RPMI8226 (cell line): ENCODE results near the gene LPIN3.
A peak's percentile ranks its signal among the peaks of the same experiment; 100 is the strongest.
"Not testable (repeated sequence)": the region's sequence is repeated elsewhere in the genome, so short reads cannot be mapped to it uniquely, and the experiment has no call there.

ENCODE experiments used
- DNase-seq: peaks from one replicate; pipeline ENCODE4 v3.0.0-alpha.2; 2015

Gene LPIN3

GRCh38 chr20:41340327-41341055, at the start of gene LPIN3:
TSS of gene LPIN3 (plus strand) at chr20:41340821. CDS start at chr20:41345804, 4,983 bp downstream.
- peak; percentile 76 for DNase-seq

DNA sequence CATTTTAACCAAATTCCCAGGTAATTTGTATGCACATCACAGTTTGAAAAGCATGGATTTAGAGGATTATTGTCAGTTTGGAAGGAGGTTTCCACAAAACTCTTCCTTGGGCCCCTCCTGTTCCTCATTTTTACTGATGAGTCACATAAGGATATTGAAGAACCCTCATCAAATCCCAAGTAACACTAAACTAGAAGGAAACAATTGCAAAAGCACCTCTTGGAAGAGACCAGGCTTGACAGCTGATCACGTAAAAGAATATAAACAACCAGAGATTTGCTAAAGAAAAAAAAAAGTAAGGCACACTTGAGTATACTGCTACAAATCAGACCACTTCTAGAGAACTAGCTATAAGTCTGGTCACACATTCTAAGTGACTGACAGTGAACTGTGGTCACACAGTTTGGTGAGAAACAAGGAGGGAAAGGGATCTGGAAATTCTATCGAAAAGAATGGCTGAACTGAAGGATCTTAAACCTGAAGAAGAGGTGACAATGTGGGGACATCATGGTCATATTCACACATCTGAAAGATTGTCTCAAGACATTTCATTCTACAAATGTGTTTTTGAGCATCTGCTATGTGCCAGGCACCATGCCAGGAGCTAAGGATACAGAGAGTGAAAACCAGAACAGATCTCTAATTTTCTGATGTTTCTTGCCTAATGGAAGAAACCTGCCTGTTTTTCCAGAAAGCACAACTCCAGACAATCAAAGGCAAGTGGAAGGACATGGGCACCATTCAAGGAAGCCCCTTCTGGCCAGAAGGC, 47.2 kb upstream of the LPIN3 start:
- no peak for DNase-seq

GRCh38 chr20:41299899-41300298, 40.7 kb upstream of the LPIN3 start:
- DNase-seq, result no peak

- no peak for DNase-seq
These were observed 40.2 kb upstream of the LPIN3 start for GRCh38 chr20:41300383-41300782.

DNA sequence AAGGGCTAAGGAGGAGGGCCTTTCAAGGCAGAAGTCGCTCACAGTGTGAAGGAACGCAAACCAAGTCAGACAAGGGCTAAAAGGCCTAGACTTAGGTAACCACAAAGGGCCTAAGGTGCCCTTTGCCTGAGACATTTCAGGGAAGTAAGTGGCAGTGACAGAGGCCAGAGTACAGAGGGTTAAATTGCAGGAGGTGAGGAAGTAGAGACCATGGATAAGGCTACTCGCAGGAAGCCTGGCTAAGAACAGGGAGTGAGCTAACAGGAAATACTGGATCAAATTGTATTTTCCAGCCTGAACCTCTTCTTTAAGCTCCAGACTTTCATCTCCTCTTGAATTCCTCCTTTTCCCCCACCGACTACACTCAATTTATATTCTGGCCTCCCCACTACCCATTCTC, 39.7 kb upstream of the LPIN3 start:
- no peak for DNase-seq

GRCh38 chr20:41304002-41304401, 36.6 kb upstream of the LPIN3 start:
- no peak for DNase-seq

- DNase-seq, result no peak
These were observed 36.1 kb upstream of the LPIN3 start for GRCh38 chr20:41304424-41305079.

DNA sequence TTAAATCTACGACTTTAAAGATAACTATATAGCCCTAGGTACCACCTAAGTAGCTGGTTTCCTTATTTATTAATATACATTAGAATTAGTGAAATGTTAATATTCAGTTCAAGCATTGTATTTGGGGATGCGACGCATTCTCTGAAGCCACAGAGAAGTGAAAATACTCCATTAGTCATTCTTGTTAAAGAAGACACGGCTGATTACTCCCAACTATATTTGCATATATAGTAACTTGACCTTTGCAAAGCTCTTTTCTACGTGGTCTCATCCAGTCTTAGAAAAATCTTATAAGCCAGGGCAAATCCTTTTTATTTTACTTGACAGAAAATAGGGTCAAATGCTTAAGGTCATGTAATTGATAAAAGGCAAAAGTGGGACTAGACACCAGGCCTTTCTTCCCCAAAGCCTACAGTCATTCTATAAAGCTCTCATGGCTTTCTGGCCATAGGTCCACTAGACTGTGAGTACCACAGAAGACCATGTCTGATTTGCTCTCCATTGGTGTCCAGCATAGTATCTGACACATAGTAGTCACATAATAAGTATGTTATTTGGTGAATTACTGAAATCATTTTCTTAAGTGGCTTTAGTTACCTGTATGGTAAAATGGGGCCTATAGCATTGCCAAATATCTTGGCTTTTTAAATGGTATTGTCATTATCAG, 34.4 kb upstream of the LPIN3 start:
- no peak for DNase-seq

GRCh38 chr20:41307021-41307420, 33.6 kb upstream of the LPIN3 start:
- no peak for DNase-seq

GRCh38 chr20:41308290-41308711, 32.3 kb upstream of the LPIN3 start:
- DNase-seq, result no peak

DNA sequence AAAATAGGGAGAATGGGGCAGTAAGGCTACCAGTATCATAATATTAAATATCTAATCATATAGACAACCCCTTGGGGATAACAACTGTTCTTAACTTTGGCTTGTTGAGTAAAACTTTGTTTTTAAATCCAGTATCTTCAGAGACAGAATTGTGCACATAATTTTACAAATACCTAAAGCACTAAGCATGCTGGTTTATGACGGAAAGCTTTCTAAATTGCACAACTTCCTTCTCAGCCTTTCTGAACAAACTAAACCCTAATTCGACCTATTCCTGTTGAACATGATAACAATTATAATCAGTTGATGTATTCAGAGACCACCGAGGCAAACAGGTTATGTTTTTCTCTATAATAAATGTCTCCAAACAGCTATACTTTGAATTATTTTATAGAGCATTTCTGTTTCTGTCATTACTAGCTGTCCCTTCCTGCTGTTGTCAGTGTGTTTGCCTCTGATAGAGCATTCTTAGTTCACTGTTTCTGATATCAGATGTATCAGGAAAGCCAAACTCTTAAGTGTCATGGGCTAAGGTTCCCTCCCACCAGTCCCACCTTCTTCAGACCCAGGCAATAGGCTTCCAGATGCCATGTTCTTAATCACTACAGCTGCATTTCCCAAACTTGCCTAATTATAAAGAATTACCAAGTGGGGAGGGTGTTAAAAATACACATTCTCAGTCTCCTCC, 31.8 kb upstream of the LPIN3 start:
- no peak for DNase-seq

GRCh38 chr20:41309817-41310216, 30.8 kb upstream of the LPIN3 start:
- no peak for DNase-seq

GRCh38 chr20:41312009-41312408, 28.6 kb upstream of the LPIN3 start:
- not testable (repeated sequence) for DNase-seq

- no peak for DNase-seq
These were observed 26.2 kb upstream of the LPIN3 start for GRCh38 chr20:41314386-41314785.

- no peak for DNase-seq
These were observed 24.6 kb upstream of the LPIN3 start for GRCh38 chr20:41316051-41316450.

DNA sequence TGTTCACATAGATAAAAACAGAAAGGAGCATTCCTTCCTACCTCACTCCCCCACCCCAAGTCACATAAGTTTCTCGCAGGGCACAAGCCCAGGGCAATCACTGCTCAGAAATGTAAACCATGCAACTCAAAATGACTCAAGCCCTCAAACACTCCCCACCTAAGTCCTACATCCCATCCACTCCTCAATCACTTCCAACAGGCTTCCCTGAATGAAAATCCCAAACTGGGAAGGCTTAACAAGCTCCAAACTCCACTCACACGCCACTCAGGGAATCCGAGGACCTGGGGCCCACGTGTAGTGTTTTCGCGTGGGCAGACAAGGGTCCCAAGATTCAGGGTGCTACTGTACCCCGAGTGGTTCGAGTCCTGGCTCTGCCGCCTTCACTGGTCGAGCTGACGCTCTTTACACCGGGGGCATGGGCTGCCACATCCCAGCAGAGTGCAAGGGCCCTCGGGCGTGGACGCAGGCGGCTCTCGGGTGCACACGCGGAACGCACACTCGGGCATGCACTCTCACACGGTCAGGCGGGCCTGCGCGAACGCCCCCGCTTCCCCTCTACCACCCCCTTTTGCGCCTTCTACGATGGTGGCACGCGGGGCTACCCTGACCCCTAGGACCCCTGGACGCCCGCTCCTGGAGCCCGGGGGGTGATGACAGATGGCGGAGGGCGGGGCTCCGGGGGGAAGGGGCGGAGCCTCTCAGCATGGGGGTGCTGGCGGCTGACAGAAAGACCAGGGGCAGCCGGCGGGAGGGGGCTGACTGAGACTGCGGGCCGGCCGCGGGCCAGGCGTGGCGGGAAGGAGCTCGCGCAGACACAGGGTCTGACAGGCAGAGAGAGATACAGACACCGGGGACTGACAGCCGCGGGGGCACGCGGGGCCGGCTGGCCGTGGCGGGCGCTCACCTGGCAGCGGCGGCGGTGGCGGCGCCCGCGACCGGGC, 23.7 kb upstream of the LPIN3 start:
- peak; percentile 66 for DNase-seq

DNA sequence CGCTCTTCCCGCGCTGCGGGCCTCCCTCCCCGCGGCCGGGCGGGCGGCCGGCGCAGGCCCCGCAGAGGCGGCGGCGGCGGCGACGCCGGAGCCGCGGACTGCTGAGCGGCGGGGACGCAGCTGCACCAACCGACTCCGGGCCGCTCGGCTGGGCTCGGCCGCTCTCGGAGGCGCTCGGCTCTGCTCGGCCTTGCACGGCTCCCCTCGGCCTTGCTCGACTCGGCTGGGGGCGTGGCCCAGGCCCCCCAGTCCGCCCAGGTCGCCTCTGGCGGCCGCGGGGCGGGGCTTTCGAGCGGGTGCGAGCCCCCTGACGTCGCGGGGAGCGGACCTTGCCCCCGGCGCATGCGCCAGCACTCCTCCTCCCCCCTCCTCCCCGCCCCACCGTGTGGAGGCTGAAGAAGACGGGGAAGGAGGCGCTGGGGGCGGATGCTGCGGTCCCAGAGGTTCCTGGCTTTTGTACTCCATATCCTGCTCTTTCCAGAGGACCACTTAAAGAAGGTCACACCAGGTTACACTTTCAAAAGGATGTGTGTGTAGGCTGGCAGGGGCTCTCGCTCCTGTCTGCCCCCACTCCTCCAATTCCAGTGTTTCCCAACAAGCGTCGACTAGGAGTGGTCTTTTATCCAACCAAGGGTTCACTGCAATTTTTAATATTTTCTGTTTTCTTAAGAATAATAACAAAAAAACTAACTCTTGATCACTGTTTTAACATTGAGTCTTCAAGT, 22.9 kb upstream of the LPIN3 start, which contains the start of gene ZHX3:
TSS of gene ZHX3 (minus strand) at position 186 of the 725 bp plus-strand sequence. CDS start 112,815 bp downstream, outside the sequence.
- DNase-seq, result peak; percentile 97

GRCh38 chr20:41318271-41318649, 22.4 kb upstream of the LPIN3 start:
- DNase-seq, result no peak

- no peak for DNase-seq
These were observed 20.2 kb upstream of the LPIN3 start for GRCh38 chr20:41320441-41320840.

DNA sequence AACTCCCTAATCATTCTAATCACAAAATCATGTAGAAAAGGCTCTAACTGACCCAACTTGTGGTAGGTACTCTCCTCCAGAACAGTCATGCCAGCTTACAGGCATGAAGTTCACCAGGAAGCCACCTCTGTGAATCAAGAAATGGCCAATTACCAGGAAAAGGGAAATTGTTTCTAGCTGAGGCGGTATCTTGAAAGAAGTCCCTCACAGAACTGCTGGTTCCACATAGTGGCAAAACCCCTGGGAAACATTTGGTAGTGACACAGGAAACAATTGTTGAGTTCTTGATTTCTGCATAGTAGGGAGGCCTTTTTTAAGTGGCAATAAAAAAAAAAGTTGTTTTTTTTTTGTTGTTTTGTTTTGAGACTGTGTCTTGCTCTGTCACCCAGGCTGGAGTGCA, 19.6 kb upstream of the LPIN3 start:
- DNase-seq, result no peak

GRCh38 chr20:41327178-41327577, 13.4 kb upstream of the LPIN3 start:
- no peak for DNase-seq
